SK-N-MC (cell line): ENCODE measurements around the gene MYF5.
A peak's percentile ranks its signal among the peaks of the same experiment; 100 is the strongest.

Experiments
- DNase-seq: peaks from one replicate; pipeline ENCODE4 v3.0.0-alpha.2; 2011; ENCODE audit warnings: low read depth, low spot score
- H3K27ac ChIP-seq: fragments of 200-600 bp; sonication (generic); 2 replicates; pipeline ENCODE4 v1.5.1; 2016; ENCODE audit warnings: mixed run types
- H3K36me3 ChIP-seq: fragments of 200-600 bp; sonication (generic); 2 replicates; pipeline ENCODE4 v1.6.1; 2017; ENCODE audit warnings: antibody characterized with exemption, low read length, mixed read lengths; ENCODE audit not compliant: insufficient read depth
- H3K4me3 ChIP-seq: fragments of 200-600 bp; sonication (generic); 2 replicates; pipeline ENCODE4 v1.5.1; 2016
- H3K9ac ChIP-seq: fragments of 200-600 bp; sonication (generic); 2 replicates; pipeline ENCODE4 v1.8.0; 2017; ENCODE audit warnings: mixed run types, mixed read lengths; ENCODE audit not compliant: insufficient read length
- H3K9me3 ChIP-seq: fragments of 200-600 bp; sonication (generic); 2 replicates; pipeline ENCODE4 v1.6.1; 2017; ENCODE audit warnings: low read depth, mild to moderate bottlenecking, antibody characterized with exemption, low read length, moderate library complexity, mixed read lengths
- EZH2 ChIP-seq: fragments of 200-600 bp; sonication (generic); IDR thresholded peaks from one replicate; pipeline ENCODE4 v1.6.1; 2017; ENCODE audit warnings: antibody characterized with exemption
- FOXP2 ChIP-seq: optimal IDR thresholded peaks from 2 replicates; pipeline ENCODE3; 2011; ENCODE audit warnings: mild to moderate bottlenecking, moderate library complexity; ENCODE audit not compliant: insufficient read depth; ENCODE audit errors: extremely low read length, control extremely low read depth
- POLR2AphosphoS5 ChIP-seq: IDR thresholded peaks from 2 replicates; pipeline ENCODE4 v1.6.1; 2012; ENCODE audit warnings: mild to moderate bottlenecking, low read depth, low read length, borderline replicate concordance

The MYF5 gene

DNA sequence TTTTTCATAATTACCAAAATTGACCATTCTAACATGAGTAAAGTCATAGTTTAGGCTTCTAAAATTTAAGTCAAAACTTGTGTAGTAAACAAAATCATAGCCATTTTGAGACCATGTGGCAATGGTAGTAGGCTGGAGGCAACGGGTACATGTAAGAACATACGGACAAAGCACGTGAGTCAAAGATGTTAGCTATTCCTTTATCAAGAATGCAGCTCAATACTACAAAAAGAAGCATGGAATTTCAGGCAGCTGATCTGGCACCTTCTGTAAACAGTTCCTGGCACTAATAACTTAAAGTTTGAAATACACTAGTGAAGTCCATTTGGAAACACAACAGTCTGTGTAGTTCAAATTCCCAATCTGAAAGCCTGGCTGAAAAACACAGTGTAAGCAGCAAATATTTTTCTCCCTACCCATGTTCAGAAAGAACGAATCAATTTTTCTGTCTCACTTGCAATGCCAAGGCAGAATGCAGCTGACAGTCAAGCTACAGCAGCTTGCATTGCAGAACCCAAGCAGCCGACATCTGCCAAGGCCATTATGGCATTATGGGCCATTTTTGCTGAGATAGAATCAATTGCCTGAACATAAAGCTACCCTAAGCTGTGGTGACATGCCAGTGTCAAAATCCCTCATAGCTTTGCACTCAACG lies 29.3 kb downstream of the MYF5 start:
- Histone ChIP-seq H3K9ac (no peak overlapping the region), H3K4me3 (no peak overlapping the region), H3K9me3 (no peaks in the 10 kb centered on the region), H3K27ac (no peak overlapping the region), H3K36me3 (no peaks in the 10 kb centered on the region)
- no peak for DNase-seq
- no peak for TF ChIP-seq POLR2AphosphoS5
- TF ChIP-seq EZH2 = no peak
- TF ChIP-seq FOXP2 = no peak

DNA sequence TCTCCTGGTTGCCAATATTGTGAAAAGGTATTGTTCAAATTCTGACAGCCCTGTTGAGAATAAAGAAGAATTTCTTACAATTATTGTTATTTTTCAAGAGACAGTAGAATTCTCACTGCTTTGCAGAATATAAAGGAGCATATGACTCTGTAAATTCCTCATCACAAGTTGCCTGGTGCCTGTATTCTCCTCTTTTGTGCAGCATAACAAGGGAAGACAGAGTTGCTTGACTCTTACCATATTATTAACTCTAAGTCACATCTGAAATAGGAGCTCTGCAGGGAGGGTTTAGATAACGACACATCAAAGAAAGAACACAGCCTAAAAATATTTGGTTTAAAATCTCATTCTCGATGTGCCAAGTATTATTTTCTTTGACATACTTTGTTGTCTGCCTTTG lies 31.1 kb downstream of the MYF5 start:
- TF ChIP-seq POLR2AphosphoS5 (no peak), EZH2 (no peak), FOXP2 (no peak)
- DNase-seq = no peak
- H3K9ac ChIP-seq = no peak overlapping the region
- H3K4me3 ChIP-seq = no peak overlapping the region
- H3K9me3 ChIP-seq = no peaks in the 10 kb centered on the region
- H3K36me3 ChIP-seq = no peaks in the 10 kb centered on the region
- H3K27ac ChIP-seq = no peak overlapping the region

DNA sequence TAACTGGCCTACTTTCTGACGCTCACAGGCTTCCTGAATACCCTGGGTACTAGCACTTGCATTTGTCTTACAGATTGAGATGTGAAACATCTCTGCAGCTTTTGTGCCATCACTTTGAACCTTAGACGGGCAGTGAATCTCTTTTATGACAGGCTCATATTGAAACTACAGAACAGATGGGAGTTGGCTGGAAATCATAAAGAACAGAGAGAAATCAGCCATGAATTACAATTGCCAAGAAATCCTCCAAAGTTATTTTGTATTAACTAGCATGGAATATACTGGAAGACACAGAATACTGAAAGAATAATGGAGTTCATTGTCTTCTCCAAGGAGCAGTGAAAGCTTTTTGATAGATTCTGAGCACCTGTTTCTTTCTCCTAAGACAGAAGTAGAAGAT lies 32.7 kb downstream of the MYF5 start:
- Histone ChIP-seq H3K9ac (no peak overlapping the region), H3K9me3 (no peaks in the 10 kb centered on the region), H3K4me3 (no peak overlapping the region), H3K27ac (no peak overlapping the region), H3K36me3 (no peaks in the 10 kb centered on the region)
- DNase-seq = no peak
- no peak for TF ChIP-seq FOXP2
- no peak for TF ChIP-seq EZH2
- TF ChIP-seq POLR2AphosphoS5 = no peak

DNA sequence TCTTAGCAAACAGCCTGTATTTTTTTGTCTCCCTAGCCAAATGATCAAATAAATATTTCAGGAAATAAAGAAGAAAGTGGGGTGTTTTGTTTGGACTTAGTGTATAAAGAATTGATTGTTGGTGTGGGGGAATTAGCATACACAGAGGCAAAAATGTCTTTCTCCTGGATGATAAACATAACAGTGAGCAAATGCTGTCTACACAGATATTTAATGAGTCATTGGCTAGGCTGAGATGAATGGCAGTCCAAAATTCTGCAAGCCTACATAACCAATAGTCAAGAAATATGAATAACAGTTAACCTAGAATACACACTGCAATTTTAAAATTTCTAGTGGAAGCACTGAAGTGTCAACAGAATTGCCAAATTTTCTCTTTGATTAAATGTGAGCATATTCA lies 35.8 kb downstream of the MYF5 start:
- no peak for DNase-seq
- Histone ChIP-seq H3K27ac (0 out of 2 replicates have a peak overlapping the region, but pooled peaks have one; percentile 21), H3K9ac (no peak overlapping the region), H3K9me3 (no peaks in the 10 kb centered on the region), H3K4me3 (no peak overlapping the region), H3K36me3 (no peaks in the 10 kb centered on the region)
- TF ChIP-seq POLR2AphosphoS5 (no peak), FOXP2 (no peak), EZH2 (no peak)

DNA sequence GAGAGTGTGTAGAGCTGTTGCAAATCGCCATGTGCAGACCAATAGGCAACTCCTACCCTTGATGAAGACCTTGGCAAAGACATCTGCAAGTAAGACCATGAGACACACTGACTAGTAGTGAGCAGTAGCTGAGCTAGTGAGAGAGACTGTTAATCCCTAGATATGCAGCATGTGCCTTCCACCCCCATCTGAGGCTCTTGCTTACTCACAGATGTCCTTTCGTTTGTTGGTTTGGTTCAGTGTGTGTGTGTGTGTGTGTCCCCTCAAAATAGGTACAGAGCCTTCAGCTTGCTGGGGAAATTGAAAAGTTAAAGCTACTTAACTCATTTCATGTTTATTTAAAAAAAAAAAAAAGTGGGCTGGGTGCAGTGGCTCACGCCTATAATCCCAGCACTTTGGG lies 37.6 kb downstream of the MYF5 start:
- H3K9me3 ChIP-seq = no peaks in the 10 kb centered on the region
- no peak overlapping the region for H3K27ac ChIP-seq
- no peak for DNase-seq
- no peaks in the 10 kb centered on the region for H3K36me3 ChIP-seq
- H3K9ac ChIP-seq = no peak overlapping the region
- no peak overlapping the region for H3K4me3 ChIP-seq
- TF ChIP-seq POLR2AphosphoS5 (no peak), FOXP2 (no peak), EZH2 (no peak)

DNA sequence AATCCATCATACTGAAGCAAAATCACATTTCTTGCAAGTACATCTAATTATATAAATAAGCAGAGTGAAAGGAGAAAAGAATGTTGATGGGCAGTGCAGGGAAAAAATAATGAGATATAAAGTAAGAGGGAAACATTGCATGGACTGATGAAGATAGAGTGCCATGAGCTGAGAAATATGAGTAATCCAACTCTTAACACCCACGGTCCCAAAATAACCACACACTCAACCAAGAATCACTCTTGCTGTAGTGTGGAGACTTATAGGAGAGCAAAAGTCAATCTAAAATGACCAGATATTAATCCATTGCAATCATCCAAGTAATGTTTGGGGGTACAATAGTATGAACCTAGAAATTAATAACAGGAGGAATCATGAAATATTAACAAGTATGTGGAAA lies 40.2 kb downstream of the MYF5 start:
- H3K4me3 ChIP-seq = no peak overlapping the region
- TF ChIP-seq EZH2 = no peak
- no peak for TF ChIP-seq FOXP2
- no peak for TF ChIP-seq POLR2AphosphoS5
- H3K9ac ChIP-seq = no peak overlapping the region
- H3K9me3 ChIP-seq = no peaks in the 10 kb centered on the region
- DNase-seq = no peak
- no peak overlapping the region for H3K27ac ChIP-seq
- no peaks in the 10 kb centered on the region for H3K36me3 ChIP-seq

DNA sequence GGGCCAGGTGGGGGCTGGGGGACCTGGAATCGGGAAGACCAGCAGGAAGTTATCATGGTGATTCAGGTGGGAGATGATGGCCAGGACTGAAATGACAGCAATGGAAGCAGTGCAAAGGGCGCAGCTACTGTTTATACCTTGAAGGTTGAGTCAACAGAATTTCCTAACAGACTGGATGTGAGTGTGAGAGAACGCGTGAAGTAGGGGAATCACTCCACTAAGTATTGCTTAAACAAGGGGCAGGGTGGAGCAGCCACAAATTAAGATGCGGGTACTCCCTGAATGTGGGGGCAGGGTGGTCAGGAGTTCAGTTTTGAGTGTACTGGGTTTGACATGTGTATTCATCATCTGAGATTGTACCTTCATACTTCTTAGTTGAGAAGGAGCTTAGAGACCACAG lies 45.1 kb downstream of the MYF5 start:
- TF ChIP-seq EZH2 (no peak), POLR2AphosphoS5 (no peak), FOXP2 (no peak)

DNA sequence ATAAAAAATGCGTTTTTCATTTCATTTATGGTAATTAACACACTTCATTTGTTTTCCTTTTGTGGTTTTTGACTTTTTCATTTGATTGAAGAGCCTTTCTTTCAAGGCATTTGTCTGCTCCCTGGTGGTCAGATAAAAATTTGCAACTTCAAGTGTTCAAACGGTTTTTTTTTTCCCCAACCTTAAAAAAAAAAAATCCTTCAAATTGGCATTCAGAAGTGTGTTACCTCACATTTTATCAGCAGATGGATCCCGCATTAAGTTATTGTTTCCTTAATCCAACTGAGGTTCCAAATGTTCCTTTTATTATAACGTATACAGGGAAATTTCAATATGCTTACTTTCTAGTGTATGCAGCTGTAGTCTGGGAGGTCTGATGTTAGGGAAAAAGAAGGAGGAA lies 47.2 kb downstream of the MYF5 start:
- no peak overlapping the region for H3K27ac ChIP-seq
- no peak for TF ChIP-seq EZH2
- no peak for TF ChIP-seq POLR2AphosphoS5
- no peak for TF ChIP-seq FOXP2
- no peaks in the 10 kb centered on the region for H3K9me3 ChIP-seq
- H3K4me3 ChIP-seq = 0 out of 2 replicates have a peak overlapping the region, but pooled peaks have one; percentile 17
- no peak for DNase-seq
- no peaks in the 10 kb centered on the region for H3K36me3 ChIP-seq
- H3K9ac ChIP-seq = peak overlapping the region; percentile 46

More for the DNA sequence above, 45.1 kb downstream of the MYF5 start:
- H3K9me3 ChIP-seq = no peaks in the 10 kb centered on the region
- DNase-seq = no peak
- H3K9ac ChIP-seq = no peak overlapping the region
- no peak overlapping the region for H3K27ac ChIP-seq
- no peak overlapping the region for H3K4me3 ChIP-seq
- no peaks in the 10 kb centered on the region for H3K36me3 ChIP-seq

DNA sequence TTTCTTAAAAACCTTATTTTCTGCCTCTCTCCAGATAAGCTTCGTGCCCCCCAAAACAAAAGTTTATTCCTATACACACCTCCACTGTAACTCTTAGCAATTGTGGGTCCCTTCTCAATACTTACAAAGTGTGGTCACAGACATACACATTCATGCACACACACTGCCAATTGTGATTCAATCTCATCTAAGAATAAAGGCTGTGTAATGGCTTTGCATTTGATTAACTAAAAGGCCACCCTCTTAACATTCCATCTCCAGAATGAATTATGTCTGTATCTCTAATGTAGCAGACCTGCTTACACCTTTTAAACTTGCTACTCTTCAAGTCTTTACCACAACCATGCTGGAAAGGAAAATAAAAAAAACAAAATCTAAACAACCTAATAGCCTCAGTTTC lies 49.5 kb downstream of the MYF5 start:
- TF ChIP-seq POLR2AphosphoS5 (no peak), FOXP2 (no peak), EZH2 (no peak)
- no peaks in the 10 kb centered on the region for H3K9me3 ChIP-seq
- no peak overlapping the region for H3K4me3 ChIP-seq
- DNase-seq = no peak
- H3K36me3 ChIP-seq = no peaks in the 10 kb centered on the region
- H3K9ac ChIP-seq = no peak overlapping the region
- no peak overlapping the region for H3K27ac ChIP-seq
